DOHH2 (cell line): ENCODE data around the gene PIP4K2A.

ENCODE experiments used
- CTCF ChIP-seq: fragments of 200-600 bp; sonication (generic); IDR thresholded peaks from one replicate; pipeline ENCODE4 v1.5.1; 2014; ENCODE audit warnings: antibody characterized with exemption, mild to moderate bottlenecking, low read depth, low read length; ENCODE audit not compliant: poor library complexity, severe bottlenecking
- EZH2phosphoT487 ChIP-seq: fragments of 200-600 bp; sonication (generic); IDR thresholded peaks from 2 replicates; pipeline ENCODE4 v1.6.1; 2017; ENCODE audit warnings: borderline replicate concordance, mild to moderate bottlenecking, antibody characterized with exemption, low read length, moderate library complexity, mixed read lengths

- TF ChIP-seq CTCF (no peak), EZH2phosphoT487 (no peak)
Observed at GRCh38 chr10:22669163-22669711, 45.1 kb downstream of the PIP4K2A start.
